ENCODE data around the gene BBOX1. TPM values are rescaled to one million over a fixed set of nuclear protein-coding genes. Genes with fewer than 3 reads are reported as not detected.
"Not testable (repeated sequence)": the region's sequence is repeated elsewhere in the genome, so short reads cannot be mapped to it uniquely, and the experiment has no call there.

BBOX1 gene, protein sequence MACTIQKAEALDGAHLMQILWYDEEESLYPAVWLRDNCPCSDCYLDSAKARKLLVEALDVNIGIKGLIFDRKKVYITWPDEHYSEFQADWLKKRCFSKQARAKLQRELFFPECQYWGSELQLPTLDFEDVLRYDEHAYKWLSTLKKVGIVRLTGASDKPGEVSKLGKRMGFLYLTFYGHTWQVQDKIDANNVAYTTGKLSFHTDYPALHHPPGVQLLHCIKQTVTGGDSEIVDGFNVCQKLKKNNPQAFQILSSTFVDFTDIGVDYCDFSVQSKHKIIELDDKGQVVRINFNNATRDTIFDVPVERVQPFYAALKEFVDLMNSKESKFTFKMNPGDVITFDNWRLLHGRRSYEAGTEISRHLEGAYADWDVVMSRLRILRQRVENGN
- 0.18 TPM for total RNA-seq
- polyA plus RNA-seq (ENCODE audit: insufficient read depth in 1 of 8, insufficient read length in 8 of 8, low replicate concordance in 1 of 8), result under 1 TPM; 0.14 to 0.80 (median 0.30) TPM
- long read RNA-seq, donor 1, result 0 reads
- long read RNA-seq, donor 2, result 0 reads
- long read RNA-seq, donor 3, result 0 reads
- long read RNA-seq, donor 4, result 0 reads
- long read RNA-seq, donor 5, partial matches to known transcripts, result 0 of 1 reads
- long read RNA-seq, donor 5, other reads (novel, unspliced or antisense), result 0 of 1 reads
- long read RNA-seq, donor 6, result 0 reads
- long read RNA-seq, donor 7, partial matches to known transcripts, result 0 of 2 reads
- long read RNA-seq, donor 7, other reads (novel, unspliced or antisense), result 0 of 2 reads
- long read RNA-seq, donor 8, result 0 reads
- long read RNA-seq, donor 9, result 0 reads
- long read RNA-seq, donor 10, result 0 reads
- long read RNA-seq, donor 11, result 0 reads

DNA sequence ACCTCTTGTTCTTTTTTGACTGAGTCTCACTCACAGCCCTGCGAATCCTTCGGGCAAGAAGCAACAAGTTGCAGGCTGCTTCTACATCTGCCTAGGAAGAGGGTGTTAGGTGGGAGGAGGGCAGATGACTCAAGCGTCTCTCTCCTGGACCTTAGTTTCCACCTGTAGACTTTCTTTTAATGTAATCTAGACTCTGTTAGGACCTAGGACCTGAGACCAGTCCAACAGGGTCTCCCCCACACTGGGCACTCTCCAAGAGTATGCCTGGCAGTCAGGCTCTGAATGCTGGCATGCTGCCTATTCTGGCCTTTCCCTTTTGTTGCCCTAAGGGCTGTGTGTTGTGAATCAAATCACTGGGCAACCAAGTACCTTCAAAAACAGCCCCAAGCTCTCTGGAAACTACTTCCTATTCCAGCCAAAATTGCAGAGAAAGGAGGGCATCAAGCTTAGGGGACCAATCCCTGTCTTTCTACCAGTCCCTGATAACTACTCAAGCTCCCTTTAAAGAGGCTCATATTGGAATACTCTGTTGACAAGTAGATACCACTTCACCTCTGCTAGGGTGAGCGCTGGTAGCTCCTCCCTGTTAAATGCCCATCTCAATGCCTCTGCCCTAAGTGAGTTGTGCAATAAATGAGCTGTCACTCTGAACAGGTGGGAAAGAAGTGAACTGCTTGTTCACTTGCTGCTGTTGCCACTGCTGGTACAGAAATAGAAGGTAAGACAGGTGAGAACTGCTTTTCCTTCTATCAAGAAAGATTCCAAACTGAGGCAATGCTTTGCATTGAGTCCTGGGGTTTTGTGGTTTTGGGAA is at the start of gene BBOX1:
BBOX1 (plus strand) TSS at position 514 of the 814 bp plus-strand sequence. CDS start 14,616 bp downstream, outside the sequence.
- H3K4me1 ChIP-seq (ENCODE audit: control insufficient read depth, insufficient read depth, low read length), result peaks cover 8% of the 10 kb centered on the region
- no peak within 1 kb of the TSS for H3K27ac ChIP-seq (ENCODE audit: low read length)
- peaks cover 5% of the 10 kb centered on the region for H3K9me3 ChIP-seq (replicated peaks; ENCODE audit: control insufficient read depth, low read depth, low read length)
- H3K36me3 ChIP-seq (ENCODE audit: control insufficient read depth, insufficient read depth, low read length), result no peaks in the 10 kb centered on the region
- H3K4me3 ChIP-seq (ENCODE audit: low read length), result no peak within 1 kb of the TSS
- no CpG with 5 or more reads among the region's 4 CpGs for WGBS (ENCODE audit: insufficient coverage)
- no peaks in the 10 kb centered on the region for H3K27me3 ChIP-seq (ENCODE audit: control insufficient read depth, insufficient read depth, low read length)
- DNase-seq, result no peak

DNA sequence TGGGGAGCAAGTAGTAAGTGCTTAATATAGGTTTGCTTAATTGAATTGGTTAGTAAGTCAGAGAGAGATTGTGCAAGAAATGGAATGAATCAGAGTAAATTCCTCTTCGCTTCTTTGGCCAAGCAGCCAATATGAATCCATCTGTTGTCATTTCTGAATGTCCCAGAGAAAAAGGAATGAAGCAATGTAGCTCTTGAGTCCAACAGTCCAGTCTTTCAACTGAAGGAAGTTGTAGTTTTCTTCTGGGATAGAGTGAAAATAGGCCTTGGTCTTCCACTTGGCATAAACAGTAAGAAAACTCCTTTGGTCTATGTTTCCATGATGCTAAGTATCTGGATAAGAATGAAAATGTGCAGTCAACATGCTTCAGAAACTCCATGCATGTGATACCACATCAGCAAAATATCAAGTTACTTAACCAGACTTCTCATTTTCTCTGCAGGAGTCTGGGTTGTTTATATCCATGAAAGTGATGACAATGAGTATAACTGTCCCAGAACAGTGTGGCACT is 48.5 kb upstream of the BBOX1 start:
- Histone ChIP-seq H3K4me1 (ENCODE audit: control insufficient read depth, insufficient read depth, low read length) (no peaks in the 10 kb centered on the region), H3K4me3 (ENCODE audit: low read length) (no peak overlapping the region), H3K27ac (ENCODE audit: low read length) (peak overlapping the region; percentile 69), H3K36me3 (ENCODE audit: control insufficient read depth, insufficient read depth, low read length) (no peaks in the 10 kb centered on the region), H3K9me3 (replicated peaks; ENCODE audit: control insufficient read depth, low read depth, low read length) (no peaks in the 10 kb centered on the region), H3K27me3 (ENCODE audit: control insufficient read depth, insufficient read depth, low read length) (no peaks in the 10 kb centered on the region)
- WGBS (ENCODE audit: insufficient coverage), result 60% methylated on average over 1 of the region's 1 CpG
- DNase-seq, result peak; percentile 87

- H3K36me3 ChIP-seq (ENCODE audit: control insufficient read depth, insufficient read depth, low read length), result no peaks in the 10 kb centered on the region
- H3K27me3 ChIP-seq (ENCODE audit: control insufficient read depth, insufficient read depth, low read length), result no peaks in the 10 kb centered on the region
- peak within 1 kb of the TSS; percentile 70 for H3K4me3 ChIP-seq (ENCODE audit: low read length)
- DNase-seq, result peak; percentile 96
- WGBS (ENCODE audit: insufficient coverage), result 1% methylated on average over 20 of the region's 22 CpGs
- no peaks in the 10 kb centered on the region for H3K9me3 ChIP-seq (replicated peaks; ENCODE audit: control insufficient read depth, low read depth, low read length)
- H3K27ac ChIP-seq (ENCODE audit: low read length), result peak within 1 kb of the TSS; percentile 90
- peaks cover 3% of the 10 kb centered on the region for H3K4me1 ChIP-seq (ENCODE audit: control insufficient read depth, insufficient read depth, low read length)
Observed at GRCh38 chr11:26993965-26994457, 46.6 kb upstream of the BBOX1 start, which contains the start of gene FIBIN. Gene FIBIN, plus strand, starts transcription at chr11:26994112. Its CDS starts 415 bp downstream, at chr11:26994527.

DNA sequence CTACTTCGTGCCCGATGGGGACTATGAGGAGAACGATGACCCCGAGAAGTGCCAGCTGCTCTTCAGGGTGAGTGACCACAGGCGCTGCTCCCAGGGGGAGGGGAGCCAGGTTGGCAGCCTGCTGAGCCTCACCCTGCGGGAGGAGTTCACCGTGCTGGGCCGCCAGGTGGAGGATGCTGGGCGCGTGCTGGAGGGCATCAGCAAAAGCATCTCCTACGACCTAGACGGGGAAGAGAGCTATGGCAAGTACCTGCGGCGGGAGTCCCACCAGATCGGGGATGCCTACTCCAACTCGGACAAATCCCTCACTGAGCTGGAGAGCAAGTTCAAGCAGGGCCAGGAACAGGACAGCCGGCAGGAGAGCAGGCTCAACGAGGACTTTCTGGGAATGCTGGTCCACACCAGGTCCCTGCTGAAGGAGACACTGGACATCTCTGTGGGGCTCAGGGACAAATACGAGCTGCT is 46.0 kb upstream of the BBOX1 start:
- peak overlapping the region; percentile 90 for H3K27ac ChIP-seq (ENCODE audit: low read length)
- no peaks in the 10 kb centered on the region for H3K27me3 ChIP-seq (ENCODE audit: control insufficient read depth, insufficient read depth, low read length)
- WGBS (ENCODE audit: insufficient coverage), result 22% methylated on average over 13 of the region's 19 CpGs
- peak overlapping the region; percentile 70 for H3K4me3 ChIP-seq (ENCODE audit: low read length)
- H3K9me3 ChIP-seq (replicated peaks; ENCODE audit: control insufficient read depth, low read depth, low read length), result no peaks in the 10 kb centered on the region
- H3K4me1 ChIP-seq (ENCODE audit: control insufficient read depth, insufficient read depth, low read length), result peaks cover 3% of the 10 kb centered on the region
- DNase-seq, result peak; percentile 46
- H3K36me3 ChIP-seq (ENCODE audit: control insufficient read depth, insufficient read depth, low read length), result no peaks in the 10 kb centered on the region

DNA sequence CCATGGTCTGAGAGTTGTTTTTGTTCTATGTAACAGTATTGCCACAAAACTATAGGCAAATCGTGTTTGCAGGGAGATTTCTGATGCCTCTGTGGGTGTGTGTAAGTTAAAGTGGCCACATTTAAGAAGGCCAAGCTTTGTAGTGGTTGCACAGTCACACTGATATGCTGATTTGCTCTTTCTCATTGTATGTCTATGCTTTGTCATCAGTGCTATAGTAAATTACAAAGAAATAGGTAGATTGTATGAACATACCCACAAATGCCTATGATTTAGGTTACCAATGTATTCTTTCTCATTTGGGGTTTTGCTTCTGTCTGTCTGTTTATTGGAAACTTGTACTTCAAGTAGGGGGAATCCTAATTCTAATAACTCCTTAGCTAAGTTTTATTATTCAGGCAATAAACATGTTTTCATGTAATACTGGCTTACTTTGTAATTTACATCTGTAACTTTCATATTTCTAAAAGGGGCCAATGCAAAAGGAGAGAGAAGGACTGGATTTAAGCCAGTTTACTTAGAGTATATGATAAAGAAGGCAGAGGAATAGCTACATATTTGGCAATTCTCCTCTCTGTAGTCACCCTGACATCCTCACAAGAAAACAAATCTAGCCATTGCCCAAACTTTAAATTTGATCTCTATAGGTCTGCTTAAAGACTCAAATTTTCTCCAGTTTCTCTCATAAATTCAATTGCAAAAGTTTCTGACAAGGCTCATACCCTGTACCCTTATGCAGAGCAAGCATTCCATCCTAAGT is 44.7 kb upstream of the BBOX1 start:
- H3K27me3 ChIP-seq (ENCODE audit: control insufficient read depth, insufficient read depth, low read length), result no peaks in the 10 kb centered on the region
- WGBS (ENCODE audit: insufficient coverage), result no CpG with 5 or more reads among the region's 1 CpG
- no peaks in the 10 kb centered on the region for H3K36me3 ChIP-seq (ENCODE audit: control insufficient read depth, insufficient read depth, low read length)
- peak overlapping the region; percentile 90 for H3K27ac ChIP-seq (ENCODE audit: low read length)
- DNase-seq, result peak; percentile 50
- H3K4me1 ChIP-seq (ENCODE audit: control insufficient read depth, insufficient read depth, low read length), result peaks cover 3% of the 10 kb centered on the region
- peak overlapping the region; percentile 70 for H3K4me3 ChIP-seq (ENCODE audit: low read length)
- H3K9me3 ChIP-seq (replicated peaks; ENCODE audit: control insufficient read depth, low read depth, low read length), result no peaks in the 10 kb centered on the region

GRCh38 chr11:26997378-26997777 is 43.2 kb upstream of the BBOX1 start:
- WGBS (ENCODE audit: insufficient coverage), result no CpG with 5 or more reads among the region's 2 CpGs
- peak overlapping the region; percentile 70 for H3K4me3 ChIP-seq (ENCODE audit: low read length)
- H3K9me3 ChIP-seq (replicated peaks; ENCODE audit: control insufficient read depth, low read depth, low read length), result no peaks in the 10 kb centered on the region
- H3K27ac ChIP-seq (ENCODE audit: low read length), result peak overlapping the region; percentile 90
- H3K27me3 ChIP-seq (ENCODE audit: control insufficient read depth, insufficient read depth, low read length), result no peaks in the 10 kb centered on the region
- H3K4me1 ChIP-seq (ENCODE audit: control insufficient read depth, insufficient read depth, low read length), result peaks cover 3% of the 10 kb centered on the region
- DNase-seq, result peak; percentile 82
- no peaks in the 10 kb centered on the region for H3K36me3 ChIP-seq (ENCODE audit: control insufficient read depth, insufficient read depth, low read length)

GRCh38 chr11:27001136-27001730 is 39.4 kb upstream of the BBOX1 start:
- not testable (repeated sequence) for H3K36me3 ChIP-seq (ENCODE audit: control insufficient read depth, insufficient read depth, low read length); H3K9me3 ChIP-seq (replicated peaks; ENCODE audit: control insufficient read depth, low read depth, low read length); H3K27ac ChIP-seq (ENCODE audit: low read length); H3K27me3 ChIP-seq (ENCODE audit: control insufficient read depth, insufficient read depth, low read length); H3K4me3 ChIP-seq (ENCODE audit: low read length); H3K4me1 ChIP-seq (ENCODE audit: control insufficient read depth, insufficient read depth, low read length); DNase-seq
- no CpG with 5 or more reads among the region's 4 CpGs for WGBS (ENCODE audit: insufficient coverage)

DNA sequence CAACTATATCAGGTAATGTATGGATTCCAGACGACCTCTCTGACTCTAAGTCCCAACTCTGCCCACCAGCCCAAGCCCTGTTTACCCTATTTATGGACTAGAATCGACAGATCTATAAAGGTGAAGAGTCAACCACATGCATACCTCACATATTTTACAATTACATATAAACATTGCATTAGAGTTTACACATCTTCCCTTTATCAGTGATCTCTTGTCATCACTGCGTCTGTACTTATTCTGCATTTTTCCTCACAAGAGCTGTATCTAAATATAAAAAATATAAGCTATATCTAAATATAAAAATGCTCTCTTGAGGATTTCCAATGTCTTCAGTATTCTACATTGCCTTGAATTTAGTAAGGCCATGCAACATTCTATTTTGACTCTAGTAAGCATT is 38.2 kb upstream of the BBOX1 start:
- no peak for DNase-seq
- WGBS (ENCODE audit: insufficient coverage), result no CpG with 5 or more reads among the region's 3 CpGs
- H3K27me3 ChIP-seq (ENCODE audit: control insufficient read depth, insufficient read depth, low read length), result no peaks in the 10 kb centered on the region
- peaks cover under 1% of the 10 kb centered on the region for H3K4me1 ChIP-seq (ENCODE audit: control insufficient read depth, insufficient read depth, low read length)
- no peak overlapping the region for H3K4me3 ChIP-seq (ENCODE audit: low read length)
- no peak overlapping the region for H3K27ac ChIP-seq (ENCODE audit: low read length)
- H3K9me3 ChIP-seq (replicated peaks; ENCODE audit: control insufficient read depth, low read depth, low read length), result no peaks in the 10 kb centered on the region
- H3K36me3 ChIP-seq (ENCODE audit: control insufficient read depth, insufficient read depth, low read length), result no peaks in the 10 kb centered on the region

DNA sequence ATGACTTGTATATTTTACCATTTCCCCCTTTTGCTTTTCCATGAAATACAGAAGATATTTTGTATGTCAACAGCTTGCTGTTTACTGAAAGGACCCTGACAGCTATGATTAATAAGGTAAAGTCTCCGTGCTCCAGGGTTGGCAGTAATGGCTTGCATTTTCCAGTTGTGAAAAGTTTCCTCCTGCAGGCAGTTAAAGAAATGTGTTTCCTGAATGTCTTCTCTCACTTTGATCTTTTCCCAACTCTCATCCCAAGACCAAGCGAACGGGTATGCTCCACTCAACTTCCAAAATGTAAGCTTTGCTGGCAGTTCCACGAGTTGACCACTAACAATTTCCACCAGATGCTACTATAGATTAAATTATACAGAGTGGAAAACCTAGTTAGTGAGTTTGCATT is 37.8 kb upstream of the BBOX1 start:
- peak; percentile 39 for DNase-seq
- Histone ChIP-seq H3K36me3 (ENCODE audit: control insufficient read depth, insufficient read depth, low read length) (no peaks in the 10 kb centered on the region), H3K27me3 (ENCODE audit: control insufficient read depth, insufficient read depth, low read length) (no peaks in the 10 kb centered on the region), H3K4me1 (ENCODE audit: control insufficient read depth, insufficient read depth, low read length) (no peaks in the 10 kb centered on the region), H3K4me3 (ENCODE audit: low read length) (no peak overlapping the region), H3K27ac (ENCODE audit: low read length) (no peak overlapping the region), H3K9me3 (replicated peaks; ENCODE audit: control insufficient read depth, low read depth, low read length) (no peaks in the 10 kb centered on the region)
- no CpG with 5 or more reads among the region's 4 CpGs for WGBS (ENCODE audit: insufficient coverage)
